Measurements from ENCODE around the gene HLA-B.

HLA-B gene

DNA sequence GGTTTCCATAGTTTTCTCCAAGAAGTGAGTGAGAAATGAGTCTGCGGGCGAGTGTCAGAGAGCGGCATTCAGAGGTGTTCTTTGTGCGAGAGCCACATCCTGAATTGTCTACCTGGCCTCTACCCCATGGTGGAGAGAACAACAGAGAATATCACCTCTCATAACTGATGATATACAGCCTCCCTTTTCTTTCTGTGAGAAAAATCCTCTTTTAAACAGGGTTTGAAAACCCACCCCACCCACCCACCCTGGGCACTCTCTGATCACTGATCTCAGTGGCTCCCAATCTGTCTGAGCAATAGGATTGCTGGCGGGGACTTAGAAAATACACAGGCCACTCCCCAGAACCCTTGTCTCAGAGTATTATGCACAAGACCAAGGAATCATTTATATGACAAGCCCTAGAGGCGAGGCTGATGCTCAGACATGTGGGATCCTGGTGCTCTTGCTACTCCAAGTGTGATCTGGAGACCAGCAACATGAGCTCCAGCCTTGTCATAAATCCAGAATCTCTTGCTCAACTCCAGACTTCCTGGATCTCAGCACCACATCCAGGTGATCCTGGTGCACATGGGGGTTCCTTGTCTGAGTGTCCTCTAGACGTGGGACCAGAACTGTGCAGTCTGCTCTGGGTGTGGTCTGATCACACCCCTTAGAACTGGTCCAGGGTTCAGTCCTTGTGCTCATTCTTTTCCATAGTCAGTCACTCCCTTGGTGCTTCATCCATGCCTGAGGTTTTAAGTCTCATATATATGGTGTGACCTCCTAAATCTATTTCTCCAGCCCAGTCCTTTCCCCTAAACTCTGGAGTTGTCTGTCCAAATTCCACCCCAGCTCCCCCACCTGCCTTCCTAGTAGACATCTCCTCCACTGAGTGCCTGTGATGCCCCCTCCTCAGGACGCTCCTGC is 5.3 kb downstream of the HLA-B start:
- no peak for DNase-seq

DNA sequence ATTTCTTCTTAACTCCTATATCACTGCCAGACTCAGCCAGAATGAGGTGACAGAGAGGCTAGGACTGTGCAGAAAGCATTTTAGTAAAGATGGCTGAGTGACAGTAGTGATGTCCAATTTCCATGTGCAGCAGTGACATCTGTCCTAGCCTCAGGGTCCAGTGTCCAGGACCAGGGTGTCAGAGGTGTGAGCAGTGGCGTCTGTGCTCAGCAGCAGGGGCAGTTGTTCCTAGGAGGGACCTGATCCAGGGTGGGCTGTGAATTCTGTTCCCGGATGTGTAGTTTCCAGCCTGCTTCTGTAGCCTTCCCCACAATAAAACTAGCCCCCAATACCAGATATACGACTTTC is 6.0 kb downstream of the HLA-B start:
- no peak for DNase-seq

DNA sequence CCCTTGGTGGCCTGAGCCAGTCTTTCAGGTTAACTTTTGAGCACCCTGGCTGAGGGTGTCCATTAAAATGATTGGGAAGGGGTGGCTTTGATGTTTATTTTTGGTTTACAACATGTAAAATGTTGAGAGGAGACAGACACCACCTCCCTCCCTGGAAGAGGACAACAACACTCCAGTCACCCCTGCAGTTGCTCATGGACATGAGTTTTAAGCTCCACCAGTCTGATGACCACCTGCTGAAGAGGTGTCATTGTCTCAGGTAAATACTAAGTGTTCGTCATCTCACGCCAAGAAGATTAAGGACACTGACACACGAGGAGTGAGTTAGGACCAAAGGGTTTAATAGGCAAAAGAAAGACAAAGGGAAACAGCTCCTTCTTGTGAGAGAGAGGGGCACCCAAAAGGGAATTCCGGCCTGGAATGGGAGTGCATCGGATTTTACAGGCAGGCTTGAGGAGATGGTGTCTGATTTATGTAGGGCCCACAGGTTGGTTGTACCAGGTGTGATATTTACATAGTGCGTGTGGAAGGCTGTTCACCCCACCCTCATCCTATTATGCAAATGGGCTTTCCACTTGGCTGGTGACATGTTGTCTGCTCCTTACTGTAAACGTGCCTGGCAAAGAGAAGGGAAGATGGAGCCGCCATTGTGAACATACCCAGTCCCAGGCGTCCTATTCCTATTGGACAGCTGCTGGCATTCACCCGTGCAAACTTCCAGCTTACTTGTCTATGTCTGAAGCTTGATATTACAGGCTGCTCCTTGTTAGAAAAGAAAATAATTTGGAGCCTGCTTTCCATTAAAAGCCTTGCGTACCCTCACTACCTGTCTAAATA is 6.6 kb downstream of the HLA-B start:
- DNase-seq, result no peak

DNA sequence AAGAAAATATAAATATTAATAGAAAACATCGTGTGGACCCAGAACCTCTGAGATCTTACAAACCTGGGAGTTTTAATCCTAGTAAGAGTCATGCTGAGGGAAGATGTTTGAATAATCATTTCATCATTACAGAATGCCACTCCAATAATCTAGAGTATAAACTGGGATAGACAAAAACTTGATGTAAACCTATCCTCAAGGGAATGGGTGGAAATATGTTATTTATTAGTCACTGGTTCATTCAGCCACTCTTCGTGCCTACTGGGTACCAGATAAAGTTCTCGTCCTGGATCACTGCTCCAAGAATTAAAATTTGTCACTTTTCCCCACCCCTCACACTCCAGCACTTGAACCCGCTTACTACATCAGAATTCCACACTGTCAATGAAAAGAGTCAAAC is 7.7 kb downstream of the HLA-B start:
- no peak for DNase-seq

DNA sequence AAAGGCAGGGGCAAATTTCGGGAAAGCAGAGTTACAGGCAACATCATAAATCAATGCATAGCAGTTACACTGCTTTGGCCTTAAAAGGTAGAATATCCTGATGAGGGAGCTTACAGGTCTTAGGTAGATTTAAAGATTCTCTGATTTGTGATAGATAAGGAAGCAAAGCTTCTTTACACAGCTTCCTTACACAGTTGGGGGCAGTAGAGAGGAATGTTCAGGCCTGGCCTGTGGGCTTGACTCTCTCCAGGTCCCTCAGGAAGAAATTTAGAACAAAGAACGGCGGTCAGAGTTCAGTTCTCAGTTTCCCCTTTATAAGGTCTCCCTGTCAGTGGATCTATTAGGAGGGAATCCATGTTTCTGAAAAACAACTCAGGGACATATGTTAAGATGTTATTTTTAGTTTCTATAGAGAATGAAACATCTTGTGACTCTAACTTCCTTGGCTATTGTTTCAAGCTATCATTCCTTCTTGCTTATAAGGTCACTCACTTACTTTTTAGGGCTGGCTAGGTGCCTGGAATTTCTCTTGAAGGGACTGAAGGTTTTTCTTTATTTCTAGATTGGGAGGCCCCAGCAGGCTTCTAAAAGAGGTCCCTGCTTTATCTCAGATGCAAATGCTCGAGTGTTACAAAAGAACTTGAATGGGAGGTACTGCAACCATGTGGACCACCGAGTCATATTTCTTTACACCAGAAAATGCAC is 11.8 kb downstream of the HLA-B start:
- DNase-seq, result no peak

DNA sequence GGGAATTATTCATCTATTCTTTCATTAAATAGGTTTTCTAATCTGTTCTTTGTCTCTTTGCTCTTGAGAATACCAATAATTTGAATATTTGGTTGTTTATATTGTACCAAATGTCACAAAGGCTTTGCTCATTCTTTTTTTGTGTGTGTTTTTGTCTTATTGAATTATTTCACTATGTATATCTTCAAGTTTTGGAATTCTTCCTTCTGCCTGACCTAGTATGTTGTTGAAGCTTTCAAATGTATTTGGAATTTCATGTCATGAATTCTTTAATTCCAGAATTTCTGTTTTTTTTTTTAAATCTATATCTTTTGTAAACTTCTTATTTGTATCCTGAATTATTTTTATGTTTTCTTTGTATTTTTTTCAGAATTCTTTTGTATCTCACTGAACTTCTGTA is 16.8 kb downstream of the HLA-B start:
- DNase-seq, result no peak

DNA sequence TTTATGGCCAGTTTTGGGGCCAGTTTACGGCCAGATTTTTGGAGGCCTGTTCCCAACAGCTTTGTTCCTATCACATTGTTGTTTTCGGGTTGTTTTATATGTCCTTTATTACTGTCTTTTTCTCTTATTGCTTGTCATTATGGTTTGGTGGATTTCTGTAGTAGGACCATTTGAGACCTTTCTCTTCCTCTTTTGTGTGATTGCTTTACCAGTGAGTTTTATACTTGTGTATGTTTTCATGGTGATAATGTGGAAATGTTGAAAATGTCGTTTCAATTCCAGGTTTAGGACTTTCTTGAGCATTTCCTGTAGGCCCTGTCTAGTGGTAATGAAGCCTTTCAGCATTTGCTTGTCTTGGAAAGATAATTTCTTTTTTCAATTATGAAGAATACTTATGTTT is 17.8 kb downstream of the HLA-B start:
- DNase-seq, result no peak

DNA sequence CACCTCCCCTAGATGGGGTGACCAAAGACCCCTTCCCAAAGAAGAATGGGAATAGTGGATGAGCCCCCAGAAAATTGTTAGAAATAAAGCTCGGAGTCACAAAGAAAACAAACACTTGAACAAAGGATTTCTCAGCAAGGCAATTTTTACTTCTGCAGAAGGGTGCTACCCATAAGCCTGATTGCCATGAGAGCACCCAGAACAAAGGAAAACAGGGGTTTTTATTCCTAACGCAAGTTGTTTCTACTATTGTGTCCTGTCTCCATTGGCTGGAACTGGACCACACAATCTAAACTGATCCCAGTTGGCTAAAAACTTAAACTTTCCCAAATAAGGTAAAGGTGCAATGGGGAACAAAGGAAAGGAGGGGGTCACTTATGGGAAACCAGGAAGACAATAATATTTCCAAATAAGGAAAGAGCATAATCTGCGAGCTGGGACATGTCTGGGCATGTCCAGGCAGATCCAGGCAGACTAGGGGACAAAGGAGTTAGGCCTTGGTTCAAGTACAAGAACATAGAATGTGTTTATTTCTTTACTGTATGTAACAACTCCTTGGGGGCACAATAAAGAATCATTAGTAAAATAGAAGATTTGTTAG is 20.0 kb downstream of the HLA-B start:
- no peak for DNase-seq

DNA sequence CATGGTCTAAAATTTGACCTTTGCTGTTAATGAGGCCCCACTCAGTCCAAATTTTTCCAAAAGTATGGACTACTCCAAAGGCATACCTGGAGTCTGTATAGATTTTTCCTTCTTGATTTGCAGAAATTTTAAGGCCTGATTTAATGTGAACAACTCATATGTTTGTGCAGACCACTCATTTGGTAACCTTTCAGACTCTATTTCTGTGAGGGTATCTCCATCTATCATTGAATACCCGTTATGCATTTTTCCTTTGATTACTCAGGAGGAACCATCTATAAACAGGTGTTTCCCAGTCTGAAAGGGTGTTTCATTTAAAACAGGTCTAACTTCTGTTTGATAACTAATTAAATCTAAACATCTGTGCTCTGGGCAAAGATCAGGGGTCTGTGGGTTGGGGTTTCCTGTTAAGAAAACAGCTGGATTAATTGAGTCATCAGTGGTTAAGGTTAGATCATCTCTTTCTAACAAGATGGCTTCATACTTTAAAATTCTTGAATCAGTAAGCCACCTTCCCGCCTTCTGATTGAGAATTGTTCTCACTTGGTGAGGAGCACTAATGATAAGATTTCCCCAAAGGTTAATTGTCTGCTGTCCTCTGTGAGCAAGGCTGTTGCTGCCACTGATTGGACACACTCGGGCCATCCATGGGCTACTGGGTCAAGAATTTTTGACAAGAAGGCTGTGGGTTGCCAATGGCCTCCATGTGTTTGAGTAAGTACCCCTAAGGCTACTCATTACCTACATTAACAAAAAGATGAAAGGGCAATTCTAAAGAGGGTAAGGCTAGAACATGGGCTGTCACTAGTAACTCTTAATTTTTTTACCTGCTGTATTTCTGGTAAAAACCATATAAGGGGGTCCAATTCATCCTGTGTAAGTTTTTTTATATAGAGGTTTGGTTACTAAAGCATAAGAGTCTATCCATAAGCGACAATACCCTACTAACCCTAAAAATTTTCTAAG is 24.1 kb downstream of the HLA-B start:
- no peak for DNase-seq

DNA sequence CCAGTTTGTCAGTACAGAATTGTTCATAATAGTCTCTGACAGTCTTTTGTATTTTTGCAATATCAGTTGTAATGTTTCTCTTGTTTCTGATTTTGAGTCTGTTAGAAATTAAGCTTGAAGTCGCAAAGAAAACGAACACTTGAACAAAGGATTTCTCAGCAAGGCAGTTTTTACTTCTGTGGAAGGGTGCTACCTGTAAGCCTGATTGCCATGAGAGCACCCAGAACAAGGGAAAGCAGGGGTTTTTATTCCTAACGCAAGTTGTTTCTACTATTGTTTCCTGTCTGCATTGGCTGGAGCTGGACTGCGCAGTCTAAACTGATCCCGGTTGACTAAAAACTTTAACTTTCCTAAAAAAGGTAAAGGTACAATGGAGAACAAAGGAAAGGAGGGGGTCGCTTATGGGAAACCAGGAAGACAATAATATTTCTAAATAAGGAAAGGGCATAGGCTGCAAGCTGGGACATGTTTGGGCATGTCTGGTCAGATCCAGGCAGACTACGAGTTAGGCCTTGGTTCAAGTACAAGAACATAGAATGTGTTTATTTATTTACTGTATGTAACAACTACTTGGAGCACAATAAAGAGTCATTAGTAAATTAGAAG is 28.5 kb downstream of the HLA-B start:
- no peak for DNase-seq

DNA sequence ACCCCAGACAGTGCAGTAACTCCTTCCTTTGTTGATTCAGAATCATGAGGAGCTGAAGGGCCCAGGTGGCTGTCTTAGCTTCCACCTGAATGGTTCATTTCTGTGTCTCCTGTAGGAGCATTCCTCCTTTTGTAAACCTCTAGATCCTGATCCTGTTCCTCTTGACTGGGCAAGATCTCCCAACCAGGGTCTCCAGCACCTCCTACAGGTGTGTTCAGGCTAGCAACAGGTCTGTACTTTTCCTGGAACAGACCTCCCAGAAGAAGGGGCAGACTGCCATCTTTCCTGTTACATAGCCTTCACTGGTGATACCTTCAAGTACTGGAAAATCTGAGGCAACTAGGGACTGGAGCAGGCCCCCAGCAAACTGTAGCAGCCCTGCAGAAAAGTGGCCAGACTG is 35.2 kb downstream of the HLA-B start:
- no peak for DNase-seq

DNA sequence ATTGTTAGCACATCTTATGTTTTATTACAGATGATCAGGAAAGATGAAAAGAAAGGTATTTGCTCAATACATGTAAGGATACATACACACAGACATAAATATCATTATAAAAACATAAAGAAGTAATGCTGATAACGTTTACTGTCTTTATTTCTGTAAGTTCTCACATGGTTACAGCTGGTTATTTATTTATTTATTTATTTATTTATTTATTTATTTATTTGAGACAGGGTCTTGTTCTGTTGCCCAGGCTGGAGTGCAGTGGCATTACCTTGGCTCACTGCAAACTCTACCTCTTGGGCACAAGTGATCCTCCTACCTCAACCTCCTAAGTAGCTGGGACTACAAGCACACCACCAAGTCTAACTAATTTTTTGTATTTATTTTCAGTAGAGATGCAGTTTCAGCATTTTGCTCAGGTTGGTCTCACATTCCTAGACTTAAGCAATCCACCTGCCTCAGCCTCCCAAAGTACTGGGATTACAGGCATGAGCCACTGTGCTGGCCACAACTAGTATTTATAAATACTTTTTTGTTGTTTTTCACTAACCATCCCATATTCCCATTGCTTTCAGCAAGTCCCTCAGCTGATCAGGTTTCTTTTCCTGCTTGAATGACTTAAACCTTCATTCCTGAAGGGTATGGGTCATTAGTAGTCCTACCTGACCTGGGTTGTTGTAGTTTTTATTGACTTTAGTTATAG is 35.8 kb downstream of the HLA-B start:
- DNase-seq, result no peak

DNA sequence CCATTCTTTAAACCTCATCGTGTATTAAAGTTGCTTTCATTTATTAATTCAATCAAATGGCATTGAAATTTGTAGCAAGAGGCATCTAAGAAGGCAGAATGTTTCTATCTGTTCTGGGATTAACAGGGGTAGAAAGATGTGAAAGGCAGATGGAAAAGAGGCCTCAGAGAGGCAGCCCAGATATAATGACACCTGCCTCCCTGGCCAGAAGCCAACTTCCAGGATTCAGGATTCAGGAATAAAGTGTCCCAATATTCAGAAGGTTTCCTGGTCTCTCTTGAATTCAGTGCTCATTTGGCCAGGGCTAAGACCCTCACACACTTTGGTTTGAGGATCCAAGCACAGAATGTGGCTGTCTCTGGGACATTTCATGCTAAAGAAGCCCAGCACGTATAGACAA is 39.9 kb downstream of the HLA-B start:
- DNase-seq, result no peak

DNA sequence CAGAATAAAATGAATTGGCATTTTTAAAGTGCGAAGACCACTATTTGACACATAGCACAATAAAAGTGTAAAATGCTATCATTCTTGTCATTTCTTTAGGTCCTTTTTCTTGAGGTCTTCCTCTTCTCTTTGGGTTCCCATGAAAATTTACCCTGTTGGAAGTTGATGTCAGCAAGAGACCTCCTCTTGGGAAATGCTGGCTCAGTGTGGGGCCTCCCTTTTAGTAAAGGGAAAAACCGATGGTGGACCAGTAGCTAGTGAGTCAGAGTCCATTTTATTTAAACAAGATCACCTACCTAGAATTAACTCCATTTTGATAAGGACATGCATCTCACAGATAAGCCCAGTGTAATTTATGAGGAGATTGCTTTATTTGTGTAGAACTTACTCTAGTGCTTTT is 47.3 kb downstream of the HLA-B start:
- DNase-seq, result no peak

DNA sequence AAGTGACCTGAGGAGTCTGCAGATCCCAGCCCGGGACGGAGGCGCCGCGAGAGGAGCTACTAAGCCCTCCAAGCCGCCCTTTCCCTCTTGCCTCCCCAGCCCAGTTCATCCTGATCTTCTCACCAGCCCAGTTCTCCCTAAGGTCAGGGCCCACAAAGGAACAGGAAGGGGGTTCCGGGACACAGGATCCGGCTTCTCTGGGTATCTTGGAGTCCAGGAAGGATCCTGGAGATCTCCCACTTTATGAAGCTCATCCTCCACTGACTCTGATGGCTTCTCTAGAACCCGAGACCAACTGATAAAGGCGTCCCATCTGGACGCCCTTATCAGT is 48.2 kb downstream of the HLA-B start:
- DNase-seq, result no peak

DNA sequence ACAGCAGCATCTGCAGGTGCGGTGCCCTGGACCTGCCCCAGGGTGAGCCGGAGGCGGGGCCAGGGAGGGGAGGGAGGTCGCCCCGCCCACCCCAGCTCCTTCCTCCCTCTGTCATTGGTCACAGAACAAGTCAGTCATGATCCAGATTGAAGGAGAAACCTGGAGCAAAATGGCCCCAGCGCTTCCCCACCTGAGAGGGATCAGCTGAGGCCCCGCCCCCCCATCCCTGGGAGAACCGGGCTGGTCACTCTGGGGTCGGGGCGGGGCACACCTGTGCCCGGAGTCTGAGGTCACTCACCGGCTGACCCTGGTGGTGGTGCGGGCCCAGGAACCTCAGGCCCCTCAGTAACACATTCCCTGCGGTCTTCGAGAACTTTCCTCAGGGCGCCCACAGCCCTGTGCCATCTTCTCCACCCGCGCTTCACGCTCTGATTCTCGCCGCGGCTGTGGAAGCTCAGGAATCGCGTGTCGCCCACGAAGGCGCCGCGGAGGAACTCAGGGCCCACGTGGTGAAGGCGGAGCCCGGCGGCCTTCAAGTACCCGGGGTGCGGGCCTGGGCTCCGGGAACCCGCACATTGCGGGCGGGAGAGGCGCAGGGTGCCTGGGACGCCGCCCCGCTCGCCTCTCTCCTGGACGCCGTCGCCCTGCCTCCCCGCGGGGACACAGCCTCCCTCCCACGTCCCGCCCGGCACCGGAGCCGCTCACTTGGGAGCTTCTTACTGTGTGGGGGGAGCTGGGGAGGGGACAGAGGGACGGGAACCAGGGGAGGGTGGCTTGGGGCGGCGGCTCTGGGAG is 48.7 kb downstream of the HLA-B start:
- DNase-seq, result peak; percentile 81

DNA sequence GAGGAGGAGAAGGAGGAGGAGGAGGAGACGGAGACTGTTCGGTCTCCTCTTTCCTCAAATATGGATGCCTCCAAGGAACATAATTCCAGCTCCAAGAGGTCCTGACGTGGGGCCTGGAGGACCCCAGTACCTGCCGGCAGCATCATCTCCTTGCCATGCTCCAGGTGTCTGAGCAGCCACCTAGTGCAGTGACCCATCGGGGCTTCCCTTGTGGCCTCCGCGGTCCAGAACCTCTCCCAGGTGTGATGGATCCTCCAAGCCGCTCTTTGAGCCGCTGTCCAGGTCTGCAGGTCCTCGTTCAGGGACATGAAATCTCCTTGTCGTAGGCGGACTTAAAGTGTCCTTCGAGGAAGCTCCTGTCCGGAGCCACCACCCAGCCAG is 49.3 kb downstream of the HLA-B start:
- no peak for DNase-seq

DNA sequence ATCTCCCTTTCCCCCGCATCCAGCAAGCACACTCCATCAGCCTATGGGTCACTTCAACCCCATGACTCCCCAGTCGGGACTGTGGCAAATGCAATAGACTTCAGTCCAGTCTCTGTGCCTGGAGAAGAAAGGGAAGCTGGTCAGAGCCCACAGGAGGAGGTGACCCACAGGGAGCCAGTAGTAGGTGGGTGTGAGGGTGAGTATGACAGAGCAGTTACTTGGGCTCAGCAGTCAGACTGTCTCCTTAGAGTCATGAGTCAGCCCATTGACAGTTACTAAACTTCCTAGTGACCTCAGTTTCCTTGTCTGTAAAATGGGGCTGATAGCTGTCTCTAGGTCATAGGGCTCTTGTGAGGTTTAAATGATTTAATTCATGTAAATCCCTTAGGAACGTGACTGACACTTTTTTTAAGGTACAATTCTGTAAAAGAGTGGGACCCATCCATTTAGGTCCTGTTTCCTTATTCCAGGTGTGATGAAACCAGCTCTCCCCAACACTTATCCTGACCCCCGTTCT is 51.2 kb downstream of the HLA-B start:
- no peak for DNase-seq

DNA sequence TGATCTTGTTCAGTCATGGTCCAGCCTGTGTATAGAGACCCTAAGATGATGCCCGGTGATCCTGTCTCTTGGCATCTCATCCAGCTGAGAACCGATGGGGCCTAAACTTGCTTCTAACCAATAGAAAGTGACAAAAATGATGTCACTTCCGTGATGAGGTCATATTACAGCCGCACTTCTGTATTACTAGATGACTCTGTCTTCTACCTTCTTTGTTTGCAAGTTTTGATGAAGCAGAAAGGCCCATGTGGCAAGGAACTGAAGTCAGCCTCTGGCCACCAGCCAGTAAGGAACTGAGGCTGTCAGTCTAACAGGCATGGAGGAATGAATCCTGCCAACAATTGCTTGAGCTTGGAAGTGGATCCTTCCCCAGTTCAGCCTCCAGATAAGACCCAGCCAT is 52.3 kb downstream of the HLA-B start:
- DNase-seq, result no peak

Measured in NCI-H774 (cell line).